ENCODE data around the gene FSTL4. TPM values are rescaled to one million over a fixed set of nuclear protein-coding genes. Genes with fewer than 3 reads are reported as not detected.

Gene FSTL4
- total RNA-seq, 1 experiment from 2014 or later, result 2.7 TPM

- Mint-ChIP-seq H3K27ac (ENCODE audit: unreplicated experiment) (no peak overlapping the region), H3K27me3 (ENCODE audit: insufficient read depth, unreplicated experiment) (peaks cover 10% of the 10 kb centered on the region), H3K9me3 (ENCODE audit: unreplicated experiment) (no peaks in the 10 kb centered on the region), H3K36me3 (ENCODE audit: insufficient read depth, unreplicated experiment) (no peaks in the 10 kb centered on the region), H3K4me3 (ENCODE audit: unreplicated experiment) (no peak overlapping the region), H3K4me1 (ENCODE audit: low read depth, unreplicated experiment) (no peaks in the 10 kb centered on the region)
- no peak for DNase-seq
- TF ChIP-seq CTCF (IDR thresholded peaks at IDR 0.05; ENCODE audit: insufficient read depth in 1 of 2, low read depth in 1 of 2, low read length in 1 of 2, severe bottlenecking in 1 of 2, unreplicated experiment in 1 of 2), result no peak
- ChIA-PET CTCF (no interaction called here), POLR2A (no interaction called here)
- Histone ChIP-seq H3K4me1 (no peaks in the 10 kb centered on the region), H3K36me3 (ENCODE audit: control insufficient read depth, insufficient read depth, low read length) (no peaks in the 10 kb centered on the region), H3K27me3 (replicated peaks; ENCODE audit: control insufficient read depth, insufficient read depth, low read length) (no peaks in the 10 kb centered on the region), H3K4me3 (ENCODE audit: low read depth, low read length) (no peak overlapping the region), H3K9me3 (no peaks in the 10 kb centered on the region)
- BruUV-seq (replicated peaks), result no TSS peak
- intact Hi-C loops (cut with micrococcal nuclease; ENCODE audit: unreplicated experiment), result no loop called here
Observed at GRCh38 chr5:133657036-133657435, 44.7 kb upstream of the FSTL4 start.

GRCh38 chr5:133655966-133656365, 43.6 kb upstream of the FSTL4 start:
- no peaks in the 10 kb centered on the region for H3K4me1 Mint-ChIP-seq (ENCODE audit: low read depth, unreplicated experiment)
- H3K9me3 ChIP-seq, result no peaks in the 10 kb centered on the region
- peaks cover 11% of the 10 kb centered on the region for H3K27me3 Mint-ChIP-seq (ENCODE audit: insufficient read depth, unreplicated experiment)
- no peaks in the 10 kb centered on the region for H3K4me1 ChIP-seq
- DNase-seq, result no peak
- BruUV-seq (replicated peaks), result no TSS peak
- no peaks in the 10 kb centered on the region for H3K36me3 ChIP-seq (ENCODE audit: control insufficient read depth, insufficient read depth, low read length)
- H3K27me3 ChIP-seq (replicated peaks; ENCODE audit: control insufficient read depth, insufficient read depth, low read length), result no peaks in the 10 kb centered on the region
- intact Hi-C loops (cut with micrococcal nuclease; ENCODE audit: unreplicated experiment), result no loop called here
- no peak overlapping the region for H3K4me3 Mint-ChIP-seq (ENCODE audit: unreplicated experiment)
- ChIA-PET CTCF (no interaction called here), POLR2A (no interaction called here)
- no peak overlapping the region for H3K27ac Mint-ChIP-seq (ENCODE audit: unreplicated experiment)
- TF ChIP-seq CTCF (IDR thresholded peaks at IDR 0.05; ENCODE audit: insufficient read depth in 1 of 2, low read depth in 1 of 2, low read length in 1 of 2, severe bottlenecking in 1 of 2, unreplicated experiment in 1 of 2), result no peak
- no peak overlapping the region for H3K4me3 ChIP-seq (ENCODE audit: low read depth, low read length)
- no peaks in the 10 kb centered on the region for H3K9me3 Mint-ChIP-seq (ENCODE audit: unreplicated experiment)
- H3K36me3 Mint-ChIP-seq (ENCODE audit: insufficient read depth, unreplicated experiment), result no peaks in the 10 kb centered on the region

- ChIA-PET POLR2A (interaction anchor here (0.6 kb wide), 1 partner anchor 20 kb away, joined by 4 read pairs; no protein-coding TSS in a partner anchor), CTCF (no interaction called here)
- DNase-seq, result no peak
- H3K27me3 Mint-ChIP-seq (ENCODE audit: insufficient read depth, unreplicated experiment), result peaks cover 15% of the 10 kb centered on the region
- H3K4me3 Mint-ChIP-seq (ENCODE audit: unreplicated experiment), result no peak overlapping the region
- no peaks in the 10 kb centered on the region for H3K9me3 Mint-ChIP-seq (ENCODE audit: unreplicated experiment)
- intact Hi-C loops (cut with micrococcal nuclease; ENCODE audit: unreplicated experiment), result no loop called here
- no peaks in the 10 kb centered on the region for H3K36me3 Mint-ChIP-seq (ENCODE audit: insufficient read depth, unreplicated experiment)
- no peaks in the 10 kb centered on the region for H3K36me3 ChIP-seq (ENCODE audit: control insufficient read depth, insufficient read depth, low read length)
- H3K4me1 Mint-ChIP-seq (ENCODE audit: low read depth, unreplicated experiment), result no peaks in the 10 kb centered on the region
- no peak for TF ChIP-seq CTCF (IDR thresholded peaks at IDR 0.05; ENCODE audit: insufficient read depth in 1 of 2, low read depth in 1 of 2, low read length in 1 of 2, severe bottlenecking in 1 of 2, unreplicated experiment in 1 of 2)
- no peak overlapping the region for H3K27ac Mint-ChIP-seq (ENCODE audit: unreplicated experiment)
- H3K27me3 ChIP-seq (replicated peaks; ENCODE audit: control insufficient read depth, insufficient read depth, low read length), result no peaks in the 10 kb centered on the region
- H3K4me3 ChIP-seq (ENCODE audit: low read depth, low read length), result no peak overlapping the region
- H3K9me3 ChIP-seq, result no peaks in the 10 kb centered on the region
- no peaks in the 10 kb centered on the region for H3K4me1 ChIP-seq
- no TSS peak for BruUV-seq (replicated peaks)
Observed at GRCh38 chr5:133653760-133654049, 41.4 kb upstream of the FSTL4 start.
